Transverse colon (tissue), 4 donors: ENCODE data around the gene CNPY2. TPM values are rescaled to one million over a fixed set of nuclear protein-coding genes. Genes with fewer than 3 reads are reported as not detected.

Source experiments
- DNase-seq: peaks from one replicate; pipeline ENCODE4 v3.0.0-alpha.2; 2019
- H3K27ac ChIP-seq, 4 donors: fragments of 200-600 bp; sonication (generic); 2 replicates each; pipeline ENCODE4 v1.5.1; 2016 to 2018; ENCODE audit warnings: inconsistent platforms in 4 of 4
- H3K27me3 ChIP-seq: fragments of 200-600 bp; sonication (generic); 2 replicates; pipeline ENCODE4 v1.5.1; 2017; ENCODE audit warnings: inconsistent platforms
- H3K36me3 ChIP-seq, 4 donors: fragments of 200-600 bp; sonication (generic); 2 replicates each; pipeline ENCODE4 v1.5.1; 2017 to 2019; ENCODE audit warnings: inconsistent platforms in 4 of 4
- H3K4me1 ChIP-seq, 4 donors: fragments of 200-600 bp; sonication (generic); 2 replicates each; pipeline ENCODE4 v1.5.1; 2017 to 2020; ENCODE audit warnings: inconsistent platforms in 4 of 4
- H3K4me3 ChIP-seq, 4 donors: fragments of 200-600 bp; sonication (generic); 1 replicate in 1 of 4; 2 replicates in 3 of 4; pipeline versions ENCODE4 v1.5.1 to v1.6.1; 2017 to 2019; ENCODE audit warnings: inconsistent platforms in 4 of 4
- H3K9me3 ChIP-seq, 2 donors: fragments of 200-600 bp; sonication (generic); 2 replicates each; pipeline ENCODE4 v1.5.1; 2017 to 2019; ENCODE audit warnings: inconsistent platforms in 2 of 2
- EP300 ChIP-seq: sonication (generic); formaldehyde crosslinking; IDR thresholded peaks from one replicate; pipeline ENCODE4 v1.6.1; 2017; ENCODE audit warnings: antibody characterized with exemption, low read depth
- POLR2A ChIP-seq: fragments of 450-650 bp; IDR thresholded peaks from one replicate; pipeline ENCODE4 v1.6.1; 2016; ENCODE audit warnings: antibody characterized with exemption, mild to moderate bottlenecking, moderate library complexity
- POLR2AphosphoS5 ChIP-seq, 3 donors: sonication (generic); formaldehyde crosslinking; IDR thresholded peaks; one replicate each; pipeline ENCODE4 v1.6.1; 2016; ENCODE audit warnings: antibody characterized with exemption in 3 of 3
- WGBS, 2 donors: methylation state at CpG; one replicate each; pipeline ENCODE4 v1.1.5; 2018; ENCODE audit warnings: low coverage in 1 of 2; 5-methylcytosine and 5-hydroxymethylcytosine counted together
- in situ Hi-C, 4 donors: fragments of 200-750 bp; cut with MboI; loops; one replicate each; pipeline versions ENCODE4 v1.15.0 to v1.15.1; 2017; ENCODE audit warnings: low sequenced_read_pairs in 3 of 4, low pct_ligation_motif_present in 1 of 4, low pct_unique_long_range_greater_than_20kb in 1 of 4
- intact Hi-C: fragments of 100-400 bp; cut with DNase I; formaldehyde crosslinking; loops from one replicate; pipeline ENCODE4 v1.15.1; 2023; ENCODE audit warnings: low total_unique reads
- total RNA-seq, 4 donors: library from RNA; depleted of rRNA; stranded (reverse); fragments of >200 nt; gene quantifications; one replicate each; pipeline ENCODE4 v1.1.0, GENCODE V29; 2016
- TF ChIP-seq, protein P1 (sequence below), 5 experiments: fragments of 200-600 bp in 3 of 5; fragments of 450-650 bp in 2 of 5; sonication (generic) in 3 of 5; IDR thresholded peaks; 1 replicate in 2 of 5; 2 replicates in 3 of 5; pipeline ENCODE4 v1.5.1; 2016 to 2017; ENCODE audit warnings: antibody characterized with exemption in 5 of 5, inconsistent platforms in 3 of 5, mild to moderate bottlenecking in 2 of 5, moderate library complexity in 1 of 5

CNPY2 gene
- total RNA-seq, 4 donors from 2014 or later: 34.0 to 87.2 (median 51.8) TPM

DNA sequence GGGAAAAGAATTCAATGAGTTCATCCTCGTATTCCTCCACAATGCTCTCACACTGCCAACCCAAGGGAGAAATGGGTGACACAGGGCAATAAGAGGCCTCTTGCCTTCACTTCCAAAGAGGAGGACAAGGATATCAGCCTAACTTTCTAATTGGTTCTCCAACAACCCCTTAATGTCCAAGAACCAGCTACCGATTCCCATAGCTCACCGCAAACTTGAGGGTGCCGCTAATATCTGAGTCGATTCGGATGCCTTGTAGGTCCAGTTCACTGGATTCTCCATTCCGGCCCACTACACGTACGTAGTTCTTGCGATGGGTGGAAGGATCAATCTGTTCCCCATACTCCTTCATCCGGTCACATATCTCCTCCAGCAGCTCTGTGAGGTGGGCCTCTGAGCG is 4.8 kb downstream of the CNPY2 start:
- 80 to 95% methylated on average over 1 to 12 of the region's 12 CpGs for WGBS, 2 donors
- no peaks in the 10 kb centered on the region for H3K27me3 ChIP-seq
- H3K4me3 ChIP-seq: no peak overlapping the region
- H3K4me1 ChIP-seq: peaks cover 7 to 13% (median 10%) of the 10 kb centered on the region in 4 donors
- DNase-seq: no peak
- in situ Hi-C loops (loop anchor here in 1 of 4 donors (10.0 kb wide), 1 partner anchor 154 kb away; the partner anchor contains the start of gene SPRYD4), intact Hi-C loops (no loop called here)
- no peak for TF ChIP-seq POLR2A
- peaks cover 0 to 23% (median 2%) of the 10 kb centered on the region in 4 donors for H3K36me3 ChIP-seq
- H3K27ac ChIP-seq: no peak overlapping the region
- H3K9me3 ChIP-seq: no peaks in the 10 kb centered on the region

DNA sequence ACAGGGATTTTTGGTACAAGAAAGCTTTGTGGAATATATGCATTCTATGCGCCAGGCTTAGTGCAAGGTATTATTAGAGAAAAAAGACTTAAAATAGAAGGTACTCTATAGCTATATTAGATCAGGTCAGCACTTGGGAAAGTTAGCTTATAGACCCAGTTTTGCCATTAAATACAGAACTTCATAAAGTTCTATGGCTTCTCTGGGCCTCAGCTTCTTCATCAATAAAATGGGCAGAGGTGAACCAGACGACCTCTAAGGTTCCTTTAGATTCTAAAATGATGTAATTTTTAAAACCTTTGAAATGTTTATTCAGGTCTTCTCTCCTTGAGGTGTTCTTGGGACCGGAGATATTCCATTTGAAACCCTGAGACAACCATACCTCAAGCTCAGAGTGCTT is 7.1 kb downstream of the CNPY2 start:
- no peak overlapping the region for H3K27ac ChIP-seq
- 85 to 89% methylated on average over 3 of the region's 3 CpGs for WGBS, 2 donors
- no peak overlapping the region for H3K4me3 ChIP-seq
- peaks cover 0 to 27% (median 2%) of the 10 kb centered on the region in 4 donors for H3K36me3 ChIP-seq
- no peaks in the 10 kb centered on the region for H3K4me1 ChIP-seq
- TF ChIP-seq POLR2AphosphoS5 (IDR thresholded peaks at IDR 0.05) (no peak), POLR2A (no peak), EP300 (no peak)
- TF ChIP-seq, protein P1, sequence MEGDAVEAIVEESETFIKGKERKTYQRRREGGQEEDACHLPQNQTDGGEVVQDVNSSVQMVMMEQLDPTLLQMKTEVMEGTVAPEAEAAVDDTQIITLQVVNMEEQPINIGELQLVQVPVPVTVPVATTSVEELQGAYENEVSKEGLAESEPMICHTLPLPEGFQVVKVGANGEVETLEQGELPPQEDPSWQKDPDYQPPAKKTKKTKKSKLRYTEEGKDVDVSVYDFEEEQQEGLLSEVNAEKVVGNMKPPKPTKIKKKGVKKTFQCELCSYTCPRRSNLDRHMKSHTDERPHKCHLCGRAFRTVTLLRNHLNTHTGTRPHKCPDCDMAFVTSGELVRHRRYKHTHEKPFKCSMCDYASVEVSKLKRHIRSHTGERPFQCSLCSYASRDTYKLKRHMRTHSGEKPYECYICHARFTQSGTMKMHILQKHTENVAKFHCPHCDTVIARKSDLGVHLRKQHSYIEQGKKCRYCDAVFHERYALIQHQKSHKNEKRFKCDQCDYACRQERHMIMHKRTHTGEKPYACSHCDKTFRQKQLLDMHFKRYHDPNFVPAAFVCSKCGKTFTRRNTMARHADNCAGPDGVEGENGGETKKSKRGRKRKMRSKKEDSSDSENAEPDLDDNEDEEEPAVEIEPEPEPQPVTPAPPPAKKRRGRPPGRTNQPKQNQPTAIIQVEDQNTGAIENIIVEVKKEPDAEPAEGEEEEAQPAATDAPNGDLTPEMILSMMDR (IDR thresholded peaks at IDR 0.05): no peak
- intact Hi-C loops (no loop called here), in situ Hi-C loops (no loop called here)
- no peaks in the 10 kb centered on the region for H3K27me3 ChIP-seq
- H3K9me3 ChIP-seq: no peaks in the 10 kb centered on the region
- no peak for DNase-seq

DNA sequence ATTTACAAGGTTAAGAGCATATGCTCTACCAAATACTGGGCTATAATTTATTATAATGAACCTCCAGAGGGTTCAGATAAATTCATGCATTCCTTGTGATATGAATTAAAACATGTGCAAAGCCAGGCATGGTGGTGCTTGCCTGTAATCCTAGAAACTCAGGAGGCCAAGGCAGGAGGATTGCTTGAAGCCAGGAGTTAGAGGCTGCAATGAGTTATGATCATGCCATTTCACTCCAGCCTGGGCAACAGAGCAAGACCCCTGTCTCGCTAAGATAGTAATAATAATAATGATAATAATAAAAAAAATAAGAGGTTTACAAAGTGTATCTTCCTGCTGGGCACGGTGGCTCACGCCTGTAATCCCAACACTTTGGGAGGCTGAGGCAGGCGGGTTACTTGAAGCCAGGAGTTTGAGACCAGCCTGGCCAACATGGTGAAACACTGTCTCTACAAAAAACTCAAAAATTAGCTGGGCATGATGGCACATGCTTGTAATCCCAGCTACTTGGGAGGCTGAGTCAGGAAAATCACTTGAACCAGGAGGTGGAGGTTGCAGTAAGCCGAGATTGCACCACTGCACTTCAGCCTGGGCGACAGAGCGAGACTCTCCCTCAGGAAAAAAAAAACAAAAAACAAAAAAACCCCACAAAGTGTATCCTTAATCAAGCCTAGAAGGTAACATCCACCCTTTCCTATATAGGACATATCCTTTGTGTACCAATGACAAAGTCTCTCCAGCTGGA is 8.4 kb downstream of the CNPY2 start:
- WGBS, 2 donors: 88 to 96% methylated on average over 3 to 7 of the region's 7 CpGs
- H3K36me3 ChIP-seq: peaks cover 0 to 23% (median 2%) of the 10 kb centered on the region in 4 donors
- intact Hi-C loops: no loop called here

DNA sequence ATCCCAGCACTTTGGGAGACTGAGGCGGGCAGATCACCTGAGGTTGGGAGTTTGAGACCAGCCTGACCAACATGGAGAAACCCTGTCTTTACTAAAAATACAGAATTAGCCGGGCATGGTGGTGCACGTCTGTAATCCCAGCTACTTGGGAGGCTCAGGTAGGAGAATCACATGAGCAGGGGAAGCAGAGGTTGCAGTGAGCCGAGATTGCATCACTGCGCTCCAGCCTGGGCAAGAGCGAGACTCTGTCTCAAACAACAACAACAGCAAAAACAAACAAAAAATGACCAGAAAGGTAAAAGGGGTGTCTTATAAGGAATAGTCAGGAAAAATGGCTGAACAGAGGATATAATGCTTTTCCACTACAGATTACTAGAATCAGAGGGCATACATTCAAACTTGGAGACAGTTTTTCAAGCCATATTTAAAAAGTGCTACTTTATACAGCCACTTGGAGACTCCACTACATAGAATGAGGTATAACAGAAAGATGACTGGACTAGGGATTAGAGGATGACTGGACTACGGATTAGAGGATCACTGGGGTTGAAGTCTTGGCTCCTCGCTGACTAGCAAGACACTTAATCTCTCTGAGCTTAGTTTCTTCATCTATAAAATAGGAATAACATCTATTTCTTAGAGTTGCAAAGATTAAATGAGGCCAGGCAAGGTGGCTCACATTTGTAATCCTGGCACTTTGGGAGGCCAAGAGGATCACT is 10.8 kb downstream of the CNPY2 start:
- H3K4me3 ChIP-seq: no peak overlapping the region
- 90 to 95% methylated on average over 4 to 8 of the region's 8 CpGs for WGBS, 2 donors
- in situ Hi-C loops: no loop called here
- DNase-seq: no peak
- intact Hi-C loops: no loop called here
- TF ChIP-seq EP300 (no peak), POLR2AphosphoS5 (IDR thresholded peaks at IDR 0.05) (no peak), POLR2A (no peak)
- TF ChIP-seq, protein P1 (IDR thresholded peaks at IDR 0.05): no peak
- H3K9me3 ChIP-seq: no peaks in the 10 kb centered on the region
- peaks cover 5 to 23% (median 7%) of the 10 kb centered on the region in 4 donors for H3K4me1 ChIP-seq
- H3K27me3 ChIP-seq: no peaks in the 10 kb centered on the region
- peaks cover 0 to 22% (median 2%) of the 10 kb centered on the region in 4 donors for H3K36me3 ChIP-seq
- H3K27ac ChIP-seq: no peak overlapping the region

More for the DNA sequence above, 8.4 kb downstream of the CNPY2 start:
- peaks cover 0 to 5% (median 0%) of the 10 kb centered on the region in 4 donors for H3K4me1 ChIP-seq
- no peak overlapping the region for H3K27ac ChIP-seq
- DNase-seq: no peak
- TF ChIP-seq POLR2A: no peak
- TF ChIP-seq, protein P1 (IDR thresholded peaks at IDR 0.05): no peak
- no peak for TF ChIP-seq POLR2AphosphoS5 (IDR thresholded peaks at IDR 0.05)
- no peak for TF ChIP-seq EP300
- no peak overlapping the region for H3K4me3 ChIP-seq
- no peaks in the 10 kb centered on the region for H3K9me3 ChIP-seq
- no peaks in the 10 kb centered on the region for H3K27me3 ChIP-seq
- in situ Hi-C loops: no loop called here
